Right lobe of liver (tissue), 4 donors: Measurements from ENCODE around the gene C12orf57.

Source experiments
- POLR2A ChIP-seq: fragments of 450-650 bp; IDR thresholded peaks from one replicate; pipeline ENCODE4 v1.6.1; 2017; ENCODE audit warnings: antibody characterized with exemption, mild to moderate bottlenecking
- TF ChIP-seq, protein P1 (sequence below), 4 donors: fragments of 200-600 bp in 3 of 4; fragments of 450-650 bp in 1 of 4; IDR thresholded peaks; one replicate each; pipeline versions ENCODE4 v1.5.1 to v1.8.0; 2016 to 2022; ENCODE audit warnings: antibody characterized with exemption in 4 of 4, mild to moderate bottlenecking in 2 of 4
- donor health status: DM: no; HTN: no; CAD: no.
- donor health status: DM: no; HTN: no; CAD: no.
- donor health status: DM: no; HTN: yes; CAD: no.

DNA sequence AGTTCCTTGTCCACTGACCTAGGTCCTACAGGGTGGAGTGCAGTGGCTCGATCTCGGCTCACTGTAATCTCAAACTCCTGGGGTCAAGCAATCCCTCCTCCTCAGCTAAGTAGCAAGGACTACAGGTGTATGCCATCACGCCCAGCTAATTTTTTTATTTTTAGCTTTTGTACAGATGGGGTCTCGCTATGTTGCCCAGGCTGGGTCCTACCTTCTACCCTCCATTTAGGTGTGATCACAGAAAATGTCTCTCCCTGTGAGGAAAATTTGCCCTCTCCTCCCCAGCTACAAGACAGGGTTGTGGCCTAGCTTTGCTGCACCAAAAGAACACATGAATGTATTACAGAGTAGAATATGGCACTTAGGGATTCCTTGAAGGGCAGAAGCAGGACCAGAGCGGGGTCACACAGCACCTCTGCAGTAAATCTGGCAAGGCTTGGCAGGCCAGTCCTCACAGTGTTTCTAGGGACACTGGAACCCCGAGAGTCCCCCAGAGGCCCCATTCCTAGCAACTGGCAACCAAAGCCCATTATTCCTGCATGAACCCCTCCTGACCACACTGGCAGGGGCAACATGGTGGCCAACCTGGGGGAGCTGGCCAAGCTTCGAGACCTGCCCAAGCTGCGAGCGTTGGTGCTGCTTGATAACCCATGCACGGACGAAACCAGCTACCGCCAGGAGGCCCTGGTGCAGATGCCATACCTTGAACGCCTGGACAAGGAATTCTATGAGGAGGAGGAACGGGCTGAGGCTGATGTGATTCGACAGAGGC is 31.5 kb upstream of the C12orf57 start:
- TF ChIP-seq, protein P1, sequence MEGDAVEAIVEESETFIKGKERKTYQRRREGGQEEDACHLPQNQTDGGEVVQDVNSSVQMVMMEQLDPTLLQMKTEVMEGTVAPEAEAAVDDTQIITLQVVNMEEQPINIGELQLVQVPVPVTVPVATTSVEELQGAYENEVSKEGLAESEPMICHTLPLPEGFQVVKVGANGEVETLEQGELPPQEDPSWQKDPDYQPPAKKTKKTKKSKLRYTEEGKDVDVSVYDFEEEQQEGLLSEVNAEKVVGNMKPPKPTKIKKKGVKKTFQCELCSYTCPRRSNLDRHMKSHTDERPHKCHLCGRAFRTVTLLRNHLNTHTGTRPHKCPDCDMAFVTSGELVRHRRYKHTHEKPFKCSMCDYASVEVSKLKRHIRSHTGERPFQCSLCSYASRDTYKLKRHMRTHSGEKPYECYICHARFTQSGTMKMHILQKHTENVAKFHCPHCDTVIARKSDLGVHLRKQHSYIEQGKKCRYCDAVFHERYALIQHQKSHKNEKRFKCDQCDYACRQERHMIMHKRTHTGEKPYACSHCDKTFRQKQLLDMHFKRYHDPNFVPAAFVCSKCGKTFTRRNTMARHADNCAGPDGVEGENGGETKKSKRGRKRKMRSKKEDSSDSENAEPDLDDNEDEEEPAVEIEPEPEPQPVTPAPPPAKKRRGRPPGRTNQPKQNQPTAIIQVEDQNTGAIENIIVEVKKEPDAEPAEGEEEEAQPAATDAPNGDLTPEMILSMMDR (IDR thresholded peaks at IDR 0.05): no peak
- TF ChIP-seq POLR2A: no peak
